Hepatocyte (in vitro differentiated cells): ENCODE results near the gene COL17A1. TPM values are rescaled to one million over a fixed set of nuclear protein-coding genes. Genes with fewer than 3 reads are reported as not detected.

ENCODE experiments used
- DNase-seq: peaks from one replicate; pipeline ENCODE4 v3.0.0-alpha.2; 2016; ENCODE audit warnings: low spot score
- H2AFZ ChIP-seq: fragments of 200-600 bp; sonication (generic); 2 replicates; pipeline ENCODE4 v1.6.0; 2016; ENCODE audit warnings: antibody characterized with exemption, mild to moderate bottlenecking
- H3K27ac ChIP-seq: fragments of 200-600 bp; sonication (generic); 2 replicates; pipeline ENCODE4 v1.5.1; 2016; ENCODE audit warnings: mild to moderate bottlenecking
- H3K27me3 ChIP-seq: fragments of 200-600 bp; sonication (generic); 2 replicates; pipeline ENCODE4 v1.6.1; 2016
- H3K36me3 ChIP-seq: fragments of 200-600 bp; sonication (generic); replicated peaks from 2 replicates; pipeline ENCODE4 v1.5.1; 2016; ENCODE audit warnings: low read depth; ENCODE audit not compliant: insufficient read depth
- H3K4me1 ChIP-seq: fragments of 200-600 bp; sonication (generic); 2 replicates; pipeline ENCODE4 v1.5.1; 2016; ENCODE audit warnings: mild to moderate bottlenecking, moderate library complexity; ENCODE audit not compliant: insufficient read depth
- H3K4me2 ChIP-seq: fragments of 200-600 bp; sonication (generic); 2 replicates; pipeline ENCODE4 v1.6.0; 2016
- H3K4me3 ChIP-seq: fragments of 200-600 bp; sonication (generic); 2 replicates; pipeline ENCODE4 v1.5.1; 2016; ENCODE audit warnings: mild to moderate bottlenecking
- H3K79me2 ChIP-seq: fragments of 200-600 bp; sonication (generic); 2 replicates; pipeline ENCODE4 v1.6.0; 2017; ENCODE audit warnings: mild to moderate bottlenecking
- H3K9me2 ChIP-seq: fragments of 200-600 bp; sonication (generic); replicated peaks from 2 replicates; pipeline ENCODE4 v1.6.0; 2017; ENCODE audit warnings: mild to moderate bottlenecking; ENCODE audit not compliant: insufficient read depth
- H3K9me3 ChIP-seq: fragments of 200-600 bp; sonication (generic); 2 replicates; pipeline ENCODE4 v1.5.1; 2016; ENCODE audit warnings: low read depth, mild to moderate bottlenecking
- H4K20me1 ChIP-seq: fragments of 200-600 bp; sonication (generic); 2 replicates; pipeline ENCODE4 v1.6.0; 2016; ENCODE audit warnings: mild to moderate bottlenecking; ENCODE audit not compliant: insufficient read depth, poor library complexity, severe bottlenecking
- EZH2 ChIP-seq: fragments of 200-600 bp; sonication (generic); IDR thresholded peaks from 2 replicates; pipeline ENCODE4 v1.6.1; 2016; ENCODE audit warnings: antibody characterized with exemption, mild to moderate bottlenecking, borderline replicate concordance
- EZH2phosphoT487 ChIP-seq: fragments of 200-600 bp; sonication (generic); IDR thresholded peaks from one replicate; pipeline ENCODE4 v1.6.1; 2018; ENCODE audit warnings: antibody characterized with exemption, mild to moderate bottlenecking, low read depth, moderate library complexity; ENCODE audit not compliant: unreplicated experiment, severe bottlenecking
- WGBS: methylation state at CpG from one replicate; pipeline ENCODE4 v1.1.6; 2016; ENCODE audit warnings: low lambda C conversion rate; ENCODE audit errors: missing lambda C conversion rate; 5-methylcytosine and 5-hydroxymethylcytosine counted together
- polyA plus RNA-seq: library from polyadenylated mRNA; unstranded; fragments of >200 nt; fragmentation: Nextera tagmentation; extraction: Ambion mirVana; gene quantifications from 2 replicates; pipeline ENCODE4 v1.2.1, GENCODE V29; 2016
- total RNA-seq: library from RNA; depleted of rRNA; stranded (reverse); fragments of >200 nt; gene quantifications from 2 replicates; pipeline ENCODE4 v1.2.3, GENCODE V29; 2014
- TF ChIP-seq, protein P1 (sequence below): fragments of 200-600 bp; sonication (generic); IDR thresholded peaks from 2 replicates; pipeline ENCODE4 v1.5.1; 2016; ENCODE audit warnings: antibody characterized with exemption, mild to moderate bottlenecking; ENCODE audit not compliant: poor library complexity

Gene COL17A1
- total and polyA plus RNA-seq, 2 experiments from 2014 or later = 3.3 to 7.5 TPM

DNA sequence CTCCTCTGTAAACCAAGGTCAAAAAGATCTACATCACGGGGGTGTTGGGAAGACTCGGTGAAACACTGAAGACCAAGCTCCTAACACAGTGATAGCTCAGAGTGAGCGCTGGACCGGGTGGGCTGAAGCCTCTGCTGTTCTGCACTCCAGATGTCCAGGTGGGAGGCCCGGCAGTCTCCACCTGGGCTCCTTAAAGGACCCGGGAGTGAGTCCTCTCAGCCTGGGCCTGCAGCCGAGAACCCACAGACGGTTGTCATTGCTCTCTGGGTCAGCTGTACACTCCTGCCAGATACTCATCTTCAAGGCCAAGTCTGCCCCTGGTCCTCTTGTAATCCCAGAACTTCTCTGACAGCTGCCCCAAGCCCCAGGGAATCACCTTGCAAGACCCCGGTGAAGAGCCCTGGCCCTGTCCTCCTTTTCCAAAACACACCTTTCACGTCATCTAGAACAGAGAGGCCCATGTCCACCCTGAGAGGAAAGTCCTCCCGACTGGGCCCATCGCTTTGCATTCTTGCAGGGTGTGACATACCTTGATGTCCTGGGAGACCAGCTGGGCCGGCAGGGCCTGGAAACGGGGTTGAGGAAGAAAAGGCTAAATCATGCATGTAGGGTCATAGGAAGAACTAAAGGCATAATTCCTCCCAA is 43.7 kb downstream of the COL17A1 start:
- no peaks in the 10 kb centered on the region for H3K4me1 ChIP-seq
- no peaks in the 10 kb centered on the region for H3K36me3 ChIP-seq
- no peaks in the 10 kb centered on the region for H3K9me3 ChIP-seq
- WGBS = 84% methylated on average over 14 of the region's 14 CpGs
- H3K79me2 ChIP-seq = no peaks in the 10 kb centered on the region
- TF ChIP-seq, protein P1, sequence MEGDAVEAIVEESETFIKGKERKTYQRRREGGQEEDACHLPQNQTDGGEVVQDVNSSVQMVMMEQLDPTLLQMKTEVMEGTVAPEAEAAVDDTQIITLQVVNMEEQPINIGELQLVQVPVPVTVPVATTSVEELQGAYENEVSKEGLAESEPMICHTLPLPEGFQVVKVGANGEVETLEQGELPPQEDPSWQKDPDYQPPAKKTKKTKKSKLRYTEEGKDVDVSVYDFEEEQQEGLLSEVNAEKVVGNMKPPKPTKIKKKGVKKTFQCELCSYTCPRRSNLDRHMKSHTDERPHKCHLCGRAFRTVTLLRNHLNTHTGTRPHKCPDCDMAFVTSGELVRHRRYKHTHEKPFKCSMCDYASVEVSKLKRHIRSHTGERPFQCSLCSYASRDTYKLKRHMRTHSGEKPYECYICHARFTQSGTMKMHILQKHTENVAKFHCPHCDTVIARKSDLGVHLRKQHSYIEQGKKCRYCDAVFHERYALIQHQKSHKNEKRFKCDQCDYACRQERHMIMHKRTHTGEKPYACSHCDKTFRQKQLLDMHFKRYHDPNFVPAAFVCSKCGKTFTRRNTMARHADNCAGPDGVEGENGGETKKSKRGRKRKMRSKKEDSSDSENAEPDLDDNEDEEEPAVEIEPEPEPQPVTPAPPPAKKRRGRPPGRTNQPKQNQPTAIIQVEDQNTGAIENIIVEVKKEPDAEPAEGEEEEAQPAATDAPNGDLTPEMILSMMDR = no peak
- TF ChIP-seq EZH2 (no peak), EZH2phosphoT487 (no peak)
- no peak overlapping the region for H2AFZ ChIP-seq
- DNase-seq = no peak
- H4K20me1 ChIP-seq = no peaks in the 10 kb centered on the region
- H3K9me2 ChIP-seq = no peaks in the 10 kb centered on the region
- H3K27me3 ChIP-seq = no peaks in the 10 kb centered on the region
- no peak overlapping the region for H3K27ac ChIP-seq
- no peak overlapping the region for H3K4me2 ChIP-seq
- H3K4me3 ChIP-seq = no peak overlapping the region

DNA sequence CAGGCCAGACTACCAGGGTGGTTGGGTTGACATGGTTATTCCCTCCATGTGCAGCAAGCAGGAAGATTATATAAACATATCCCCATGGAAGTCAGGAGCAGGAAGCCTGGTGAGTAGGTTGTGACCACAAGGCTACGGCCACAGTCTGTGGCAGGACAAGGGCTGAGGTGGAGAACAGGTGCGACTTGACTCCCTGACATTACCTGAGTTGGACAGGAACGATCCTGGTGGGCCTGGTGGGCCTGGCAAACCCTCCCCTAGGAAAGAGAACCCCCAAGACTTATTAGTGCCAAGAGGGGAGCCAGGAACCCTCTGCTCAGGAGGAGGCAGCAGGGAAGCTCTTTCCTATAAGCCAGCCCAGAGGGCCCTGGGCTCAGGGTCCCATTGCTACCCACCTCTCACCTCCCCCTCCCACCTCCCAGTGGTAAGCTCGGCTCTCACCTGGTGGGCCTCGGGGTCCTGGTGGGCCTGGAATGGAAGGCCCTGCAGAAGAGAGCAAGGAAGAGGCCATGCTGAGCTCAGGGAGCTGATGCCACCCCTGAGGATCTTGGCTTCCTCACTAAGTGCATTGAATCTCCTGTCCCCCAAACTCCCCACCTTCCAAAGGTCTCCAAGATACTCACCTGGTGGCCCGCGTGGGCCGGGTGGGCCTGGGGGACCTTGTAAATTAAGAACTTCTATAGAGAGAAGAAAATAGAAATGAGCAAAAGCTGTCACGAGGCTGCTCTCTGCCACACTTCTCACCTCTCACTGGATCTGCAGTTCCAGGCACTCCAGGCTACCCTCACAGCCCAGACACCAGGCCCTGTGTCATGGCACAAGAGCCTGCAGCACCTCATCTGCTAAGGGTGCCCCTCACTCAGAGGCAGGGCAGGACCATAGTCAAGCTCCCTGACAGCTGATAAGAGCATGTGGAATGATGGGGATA is 44.6 kb downstream of the COL17A1 start:
- H4K20me1 ChIP-seq = no peaks in the 10 kb centered on the region
- 93% methylated on average over 7 of the region's 9 CpGs for WGBS
- no peaks in the 10 kb centered on the region for H3K27me3 ChIP-seq
- no peak overlapping the region for H3K4me3 ChIP-seq
- H3K4me1 ChIP-seq = no peaks in the 10 kb centered on the region
- H2AFZ ChIP-seq = no peak overlapping the region
- no peak overlapping the region for H3K4me2 ChIP-seq
- no peak for DNase-seq
- no peaks in the 10 kb centered on the region for H3K79me2 ChIP-seq
- H3K27ac ChIP-seq = no peak overlapping the region
- TF ChIP-seq, protein P1 = no peak
- TF ChIP-seq EZH2phosphoT487 = no peak
- no peak for TF ChIP-seq EZH2
- H3K9me3 ChIP-seq = no peaks in the 10 kb centered on the region
- H3K9me2 ChIP-seq = no peaks in the 10 kb centered on the region
- H3K36me3 ChIP-seq = no peaks in the 10 kb centered on the region

DNA sequence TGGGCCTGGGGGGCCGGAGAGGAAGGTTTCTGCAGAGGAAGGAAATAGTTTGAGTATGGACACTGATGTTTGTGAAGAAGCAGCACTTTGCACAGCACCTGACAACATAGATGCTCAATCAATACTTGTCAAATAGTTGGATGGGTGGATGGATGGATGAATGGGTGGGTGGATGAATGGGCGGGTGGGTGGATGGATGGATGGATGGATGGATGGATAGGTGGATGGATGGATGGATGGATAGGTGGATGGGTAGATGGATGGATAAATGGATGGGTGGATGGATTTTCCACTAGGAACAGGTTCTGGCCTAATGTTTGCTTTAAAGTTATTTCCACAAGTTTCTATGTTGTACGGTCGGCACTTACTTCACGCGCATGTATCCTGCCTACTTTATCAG is 45.3 kb downstream of the COL17A1 start:
- Histone ChIP-seq H3K4me3 (no peak overlapping the region), H3K79me2 (no peaks in the 10 kb centered on the region), H3K36me3 (no peaks in the 10 kb centered on the region), H3K4me2 (no peak overlapping the region), H3K27me3 (no peaks in the 10 kb centered on the region), H3K4me1 (no peaks in the 10 kb centered on the region), H4K20me1 (no peaks in the 10 kb centered on the region), H3K27ac (no peak overlapping the region), H3K9me3 (no peaks in the 10 kb centered on the region), H3K9me2 (no peaks in the 10 kb centered on the region), H2AFZ (no peak overlapping the region)
- DNase-seq = no peak
- WGBS = 77% methylated on average over 6 of the region's 6 CpGs
- TF ChIP-seq EZH2phosphoT487 (no peak), EZH2 (no peak)
- TF ChIP-seq, protein P1 = no peak
